G401.6 (cell line): ENCODE data around the gene FARSB.

Source experiments
- FAIRE-seq: peaks from 2 replicates; lab custom pipeline; 2012; peaks lifted over from hg19 to GRCh38; lab: Jason Lieb, UNC

FARSB gene

GRCh38 chr2:222548992-222549391 is 106.9 kb downstream of the FARSB start:
- no peak for FAIRE-seq

- FAIRE-seq: no peak
Measured at GRCh38 chr2:222547083-222547482, 108.8 kb downstream of the FARSB start.

GRCh38 chr2:222545823-222546795 is 109.8 kb downstream of the FARSB start:
- no peak for FAIRE-seq

GRCh38 chr2:222544661-222545060 is 111.2 kb downstream of the FARSB start:
- no peak for FAIRE-seq

- no peak for FAIRE-seq
Measured at GRCh38 chr2:222538535-222538934, 117.4 kb downstream of the FARSB start.

GRCh38 chr2:222535477-222535876 is 120.4 kb downstream of the FARSB start:
- no peak for FAIRE-seq

- no peak for FAIRE-seq
Measured at GRCh38 chr2:222532315-222532714, 123.6 kb downstream of the FARSB start.

- FAIRE-seq: no peak
Measured at GRCh38 chr2:222526480-222527277, 129.2 kb downstream of the FARSB start.

- FAIRE-seq: no peak
Measured at GRCh38 chr2:222525811-222526210, 130.1 kb downstream of the FARSB start.

GRCh38 chr2:222523783-222524544 is 131.9 kb downstream of the FARSB start:
- FAIRE-seq: no peak

GRCh38 chr2:222522082-222522481 is 133.8 kb downstream of the FARSB start:
- no peak for FAIRE-seq

GRCh38 chr2:222521099-222521498 is 134.8 kb downstream of the FARSB start:
- no peak for FAIRE-seq
